ENCODE data around the gene C5orf63.

DNA sequence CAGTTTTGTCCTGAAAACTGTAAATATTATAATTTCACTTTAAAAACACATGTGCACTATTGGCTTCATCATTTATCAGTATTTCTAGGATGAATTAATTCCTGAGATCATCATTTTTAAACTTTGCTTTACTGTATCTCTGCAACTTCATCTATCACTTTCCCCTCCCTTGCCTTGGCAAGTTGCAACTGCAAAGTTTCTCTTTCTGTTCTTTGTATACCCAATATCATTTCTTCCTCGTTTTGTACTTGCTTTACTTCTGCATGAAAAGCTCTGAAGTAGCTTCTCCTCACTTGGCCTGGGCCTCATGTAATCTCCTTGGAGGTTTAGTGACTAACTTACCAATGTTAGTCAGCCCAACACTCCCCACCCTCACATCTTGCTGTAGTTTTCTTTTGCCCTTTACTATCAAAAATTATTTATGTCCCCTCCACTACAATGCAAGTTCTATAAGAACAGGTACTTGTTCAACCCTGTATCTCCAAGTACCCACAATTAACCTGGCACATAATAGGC, 12.8 kb downstream of the C5orf63 start:
- TF ChIP-seq, protein P1, sequence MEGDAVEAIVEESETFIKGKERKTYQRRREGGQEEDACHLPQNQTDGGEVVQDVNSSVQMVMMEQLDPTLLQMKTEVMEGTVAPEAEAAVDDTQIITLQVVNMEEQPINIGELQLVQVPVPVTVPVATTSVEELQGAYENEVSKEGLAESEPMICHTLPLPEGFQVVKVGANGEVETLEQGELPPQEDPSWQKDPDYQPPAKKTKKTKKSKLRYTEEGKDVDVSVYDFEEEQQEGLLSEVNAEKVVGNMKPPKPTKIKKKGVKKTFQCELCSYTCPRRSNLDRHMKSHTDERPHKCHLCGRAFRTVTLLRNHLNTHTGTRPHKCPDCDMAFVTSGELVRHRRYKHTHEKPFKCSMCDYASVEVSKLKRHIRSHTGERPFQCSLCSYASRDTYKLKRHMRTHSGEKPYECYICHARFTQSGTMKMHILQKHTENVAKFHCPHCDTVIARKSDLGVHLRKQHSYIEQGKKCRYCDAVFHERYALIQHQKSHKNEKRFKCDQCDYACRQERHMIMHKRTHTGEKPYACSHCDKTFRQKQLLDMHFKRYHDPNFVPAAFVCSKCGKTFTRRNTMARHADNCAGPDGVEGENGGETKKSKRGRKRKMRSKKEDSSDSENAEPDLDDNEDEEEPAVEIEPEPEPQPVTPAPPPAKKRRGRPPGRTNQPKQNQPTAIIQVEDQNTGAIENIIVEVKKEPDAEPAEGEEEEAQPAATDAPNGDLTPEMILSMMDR (IDR thresholded peaks at IDR 0.05; ENCODE audit: control extremely low read depth in 1 of 3, insufficient read depth in 1 of 3, low read depth in 1 of 3, low read length in 3 of 3) = no peak
- TF ChIP-seq CHD2 (IDR thresholded peaks at IDR 0.05; ENCODE audit: low read length) (no peak), EZH2 (IDR thresholded peaks at IDR 0.05; ENCODE audit: low read depth, low read length, severe bottlenecking) (no peak), EP300 (IDR thresholded peaks at IDR 0.05; ENCODE audit: borderline replicate concordance in 1 of 2, low read depth in 2 of 2, low read length in 2 of 2) (no peak), RAD21 (IDR thresholded peaks at IDR 0.05 in 1 of 2, conservative IDR thresholded peaks at IDR 0.05 in 1 of 2; ENCODE audit: low read depth in 2 of 2, low read length in 2 of 2) (no peak), FOSL1 (IDR thresholded peaks at IDR 0.05; ENCODE audit: insufficient read depth, low read depth, low read length) (no peak), RBBP5 (IDR thresholded peaks at IDR 0.05; ENCODE audit: borderline replicate concordance, low read depth, low read length) (no peak), HDAC2 (IDR thresholded peaks at IDR 0.05; ENCODE audit: borderline replicate concordance in 1 of 2, low read depth in 2 of 2, low read length in 2 of 2) (no peak), GABPA (IDR thresholded peaks at IDR 0.05; ENCODE audit: borderline replicate concordance, insufficient read depth, low read length) (no peak), MAX (IDR thresholded peaks at IDR 0.05) (no peak), JUN (IDR thresholded peaks at IDR 0.05; ENCODE audit: low read depth, low read length) (no peak)

All from H1 (cell line).